Neural cell (in vitro differentiated cells): ENCODE results near the gene NSMF. TPM values are rescaled to one million over a fixed set of nuclear protein-coding genes. Genes with fewer than 3 reads are reported as not detected.

Source experiments
- H2AFZ ChIP-seq: fragments of 200-600, 300-800 bp; sonication (generic), shearing (Covaris generic); 2 replicates; pipeline ENCODE4 v1.6.0; 2014; ENCODE audit warnings: low read depth, mild to moderate bottlenecking, antibody characterized with exemption, low read length, moderate library complexity
- H3F3A ChIP-seq: fragments of 200-600 bp; shearing (Covaris generic); 2 replicates; pipeline ENCODE4 v1.6.1; 2016; ENCODE audit warnings: mild to moderate bottlenecking, moderate library complexity, mixed read lengths, antibody characterized with exemption, low read length; ENCODE audit not compliant: insufficient read depth, poor library complexity, severe bottlenecking
- H3K27ac ChIP-seq: fragments of 200-600, 300-800 bp; sonication (generic), shearing (Covaris generic); 2 replicates; pipeline ENCODE4 v1.5.1; 2014; ENCODE audit warnings: mild to moderate bottlenecking, low read length, moderate library complexity
- H3K27me3 ChIP-seq: fragments of 300-800, 200-600 bp; sonication (generic), shearing (Covaris generic); 2 replicates; pipeline ENCODE4 v1.6.0; 2014; ENCODE audit warnings: mild to moderate bottlenecking, low read depth, low read length, moderate library complexity; ENCODE audit not compliant: insufficient read depth
- H3K36me3 ChIP-seq: fragments of 300-800, 200-600 bp; sonication (generic), shearing (Covaris generic); 2 replicates; pipeline ENCODE4 v1.5.1; 2014; ENCODE audit warnings: mild to moderate bottlenecking, antibody characterized with exemption, low read length, moderate library complexity; ENCODE audit not compliant: insufficient read depth
- H3K4me2 ChIP-seq: fragments of 300-800, 200-600 bp; sonication (generic), shearing (Covaris generic); 2 replicates; pipeline ENCODE4 v1.6.0; 2014; ENCODE audit warnings: mild to moderate bottlenecking, low read length
- H3K4me3 ChIP-seq: fragments of 300-800, 200-600 bp; sonication (generic), shearing (Covaris generic); 2 replicates; pipeline ENCODE4 v1.5.1; 2014; ENCODE audit warnings: mild to moderate bottlenecking, low read length, moderate library complexity
- H3K79me2 ChIP-seq: fragments of 200-600 bp; shearing (Covaris generic); replicated peaks from 2 replicates; pipeline ENCODE4 v1.6.0; 2014; ENCODE audit warnings: mild to moderate bottlenecking, low read length, moderate library complexity; ENCODE audit not compliant: insufficient read depth
- H3K9ac ChIP-seq: fragments of 300-800, 200-600 bp; sonication (generic), shearing (Covaris generic); 2 replicates; pipeline ENCODE4 v1.6.1; 2016; ENCODE audit warnings: mild to moderate bottlenecking, low read length, mixed read lengths
- H3K9me2 ChIP-seq: fragments of 200-600 bp; shearing (Covaris generic); 2 replicates; pipeline ENCODE4 v1.6.1; 2016; ENCODE audit warnings: mild to moderate bottlenecking, low read length, mixed read lengths; ENCODE audit not compliant: insufficient read depth
- H3K9me3 ChIP-seq: fragments of 200-600, 300-800 bp; sonication (generic), shearing (Covaris generic); 2 replicates; pipeline ENCODE4 v1.6.1; 2016; ENCODE audit warnings: mild to moderate bottlenecking, mixed run types, low read length, moderate library complexity, mixed read lengths
- H4K20me1 ChIP-seq: fragments of 200-600 bp; shearing (Covaris generic); 2 replicates; pipeline ENCODE4 v1.6.1; 2016; ENCODE audit warnings: mild to moderate bottlenecking, mixed run types; ENCODE audit not compliant: insufficient read depth
- CTCF ChIP-seq: fragments of 450-650 bp; IDR thresholded peaks from 2 replicates; pipeline ENCODE4 v1.5.1; 2014; ENCODE audit warnings: antibody characterized with exemption, mild to moderate bottlenecking, moderate library complexity; ENCODE audit not compliant: poor library complexity, severe bottlenecking
- EP300 ChIP-seq: fragments of 450-650 bp; conservative IDR thresholded peaks from 2 replicates; pipeline ENCODE4 v1.6.1; 2014; ENCODE audit warnings: antibody characterized with exemption, mild to moderate bottlenecking, moderate library complexity; ENCODE audit not compliant: poor library complexity, severe bottlenecking
- EZH2 ChIP-seq: fragments of 200-600, 300-800 bp; shearing (Covaris generic), sonication (generic); IDR thresholded peaks from 2 replicates; pipeline ENCODE4 v1.6.1; 2014; ENCODE audit warnings: antibody characterized with exemption, low read length, borderline replicate concordance, mild to moderate bottlenecking; ENCODE audit not compliant: insufficient read depth, poor library complexity, severe bottlenecking
- MXI1 ChIP-seq: fragments of 450-650 bp; conservative IDR thresholded peaks from 2 replicates; pipeline ENCODE4 v1.6.1; 2014; ENCODE audit warnings: antibody characterized with exemption, mild to moderate bottlenecking; ENCODE audit not compliant: poor library complexity, severe bottlenecking
- POLR2AphosphoS5 ChIP-seq: IDR thresholded peaks from 2 replicates; pipeline ENCODE4 v1.6.1; 2012
- RAD21 ChIP-seq: fragments of 450-650 bp; conservative IDR thresholded peaks from 2 replicates; pipeline ENCODE4 v1.6.1; 2014; ENCODE audit warnings: antibody characterized with exemption, mild to moderate bottlenecking, moderate library complexity
- REST ChIP-seq: IDR thresholded peaks from 2 replicates; pipeline ENCODE4 v1.6.1; 2012; ENCODE audit warnings: borderline replicate concordance
- SMC3 ChIP-seq: fragments of 450-650 bp; conservative IDR thresholded peaks from 2 replicates; pipeline ENCODE4 v1.6.1; 2014; ENCODE audit warnings: antibody characterized with exemption, mild to moderate bottlenecking, moderate library complexity; ENCODE audit not compliant: poor library complexity
- TAF1 ChIP-seq: IDR thresholded peaks from 2 replicates; pipeline ENCODE4 v1.6.1; 2012; ENCODE audit warnings: low read depth
- polyA plus RNA-seq: library from polyadenylated mRNA; depleted of rRNA; stranded (reverse); fragments of >200 nt; gene quantifications from 2 replicates; pipeline ENCODE4 v1.2.3, GENCODE V29; 2014

The NSMF gene
- polyA plus RNA-seq, 1 donor from 2014 or later: 51.2 TPM

GRCh38 chr9:137435381-137435891 lies 23.7 kb downstream of the NSMF start:
- no peak overlapping the region for H2AFZ ChIP-seq
- no peaks in the 10 kb centered on the region for H3K36me3 ChIP-seq
- TF ChIP-seq REST (no peak), SMC3 (no peak), POLR2AphosphoS5 (no peak)
- H3K79me2 ChIP-seq: no peaks in the 10 kb centered on the region
- H3K9ac ChIP-seq: no peak overlapping the region
- H3K27ac ChIP-seq: no peak overlapping the region
- no peaks in the 10 kb centered on the region for H3F3A ChIP-seq
- H4K20me1 ChIP-seq: no peaks in the 10 kb centered on the region
- H3K27me3 ChIP-seq: no peaks in the 10 kb centered on the region
- no peak overlapping the region for H3K4me3 ChIP-seq
- H3K9me3 ChIP-seq: no peaks in the 10 kb centered on the region
- H3K9me2 ChIP-seq: no peaks in the 10 kb centered on the region
- no peak overlapping the region for H3K4me2 ChIP-seq

GRCh38 chr9:137434498-137435380 lies 24.4 kb downstream of the NSMF start:
- no peaks in the 10 kb centered on the region for H3K9me3 ChIP-seq
- H3K9me2 ChIP-seq: no peaks in the 10 kb centered on the region
- TF ChIP-seq MXI1 (no peak), POLR2AphosphoS5 (no peak), TAF1 (no peak), EP300 (no peak), REST (no peak), SMC3 (no peak), RAD21 (no peak), EZH2 (no peak), CTCF (no peak)
- H3K4me2 ChIP-seq: no peak overlapping the region
- no peaks in the 10 kb centered on the region for H3K79me2 ChIP-seq
- H3F3A ChIP-seq: no peaks in the 10 kb centered on the region
- no peaks in the 10 kb centered on the region for H3K27me3 ChIP-seq
- no peak overlapping the region for H3K9ac ChIP-seq
- H3K27ac ChIP-seq: no peak overlapping the region
- no peak overlapping the region for H3K4me3 ChIP-seq
- H2AFZ ChIP-seq: no peak overlapping the region
- no peaks in the 10 kb centered on the region for H3K36me3 ChIP-seq
- H4K20me1 ChIP-seq: no peaks in the 10 kb centered on the region
